Ovary (tissue), 3 donors: ENCODE measurements around the gene ANXA11.

ENCODE experiments used
- EP300 ChIP-seq: sonication (generic); formaldehyde crosslinking; IDR thresholded peaks from one replicate; pipeline ENCODE4 v1.6.1; 2017; ENCODE audit warnings: antibody characterized with exemption
- POLR2A ChIP-seq: fragments of 450-650 bp; IDR thresholded peaks from one replicate; pipeline ENCODE4 v1.6.1; 2017; ENCODE audit warnings: antibody characterized with exemption, mild to moderate bottlenecking, moderate library complexity
- TF ChIP-seq, protein P1 (sequence below), 3 donors: fragments of 450-650 bp in 2 of 3; fragments of 200-600 bp in 1 of 3; IDR thresholded peaks; one replicate each; pipeline versions ENCODE4 v1.5.1 to v1.8.0; 2016 to 2022; ENCODE audit warnings: antibody characterized with exemption in 3 of 3, mild to moderate bottlenecking in 1 of 3
- donor health status: DM: no; HTN: no; CAD: no.

DNA sequence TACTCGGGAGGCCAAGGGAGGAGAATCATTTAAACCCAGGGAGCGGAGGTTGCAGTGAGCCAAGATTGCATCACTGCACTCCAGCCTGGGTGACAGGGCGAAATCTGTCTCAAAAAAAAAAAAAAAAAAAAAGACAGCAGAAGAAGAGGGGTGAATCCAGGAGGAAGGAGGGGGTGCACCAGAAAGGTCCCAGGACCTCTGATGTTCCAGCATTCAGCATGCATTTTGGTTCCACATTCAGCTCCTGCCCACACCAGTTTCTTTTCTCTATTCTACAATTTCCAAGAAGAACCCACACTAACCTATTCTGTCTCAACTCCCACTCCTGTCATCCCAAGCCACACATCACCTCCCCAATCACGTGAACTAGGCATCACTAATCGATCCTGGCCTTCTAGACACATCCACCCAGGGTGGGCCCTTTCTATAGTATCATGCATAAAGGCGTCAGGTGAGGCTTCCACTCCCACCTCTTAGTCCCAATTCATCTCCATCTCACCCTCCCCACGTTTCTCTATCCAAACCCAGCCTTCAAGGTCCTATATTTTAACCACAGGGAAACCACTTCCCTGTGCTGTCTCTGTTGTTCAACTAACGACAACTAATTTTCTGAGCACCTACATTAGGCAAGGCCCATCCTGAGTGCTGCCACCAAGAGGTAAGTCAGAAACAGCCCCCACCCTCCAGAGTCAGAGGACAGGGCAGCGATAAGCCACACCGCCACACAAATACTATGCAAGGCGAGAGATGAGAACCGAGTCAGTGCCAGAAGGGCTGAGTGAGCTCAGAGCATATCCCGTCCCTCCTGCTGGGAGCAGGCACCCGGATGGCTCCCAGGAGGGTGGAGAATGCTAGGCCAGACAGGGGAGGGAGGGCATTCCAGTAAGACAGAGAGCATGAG lies 2.2 kb downstream of the ANXA11 start:
- TF ChIP-seq, protein P1, sequence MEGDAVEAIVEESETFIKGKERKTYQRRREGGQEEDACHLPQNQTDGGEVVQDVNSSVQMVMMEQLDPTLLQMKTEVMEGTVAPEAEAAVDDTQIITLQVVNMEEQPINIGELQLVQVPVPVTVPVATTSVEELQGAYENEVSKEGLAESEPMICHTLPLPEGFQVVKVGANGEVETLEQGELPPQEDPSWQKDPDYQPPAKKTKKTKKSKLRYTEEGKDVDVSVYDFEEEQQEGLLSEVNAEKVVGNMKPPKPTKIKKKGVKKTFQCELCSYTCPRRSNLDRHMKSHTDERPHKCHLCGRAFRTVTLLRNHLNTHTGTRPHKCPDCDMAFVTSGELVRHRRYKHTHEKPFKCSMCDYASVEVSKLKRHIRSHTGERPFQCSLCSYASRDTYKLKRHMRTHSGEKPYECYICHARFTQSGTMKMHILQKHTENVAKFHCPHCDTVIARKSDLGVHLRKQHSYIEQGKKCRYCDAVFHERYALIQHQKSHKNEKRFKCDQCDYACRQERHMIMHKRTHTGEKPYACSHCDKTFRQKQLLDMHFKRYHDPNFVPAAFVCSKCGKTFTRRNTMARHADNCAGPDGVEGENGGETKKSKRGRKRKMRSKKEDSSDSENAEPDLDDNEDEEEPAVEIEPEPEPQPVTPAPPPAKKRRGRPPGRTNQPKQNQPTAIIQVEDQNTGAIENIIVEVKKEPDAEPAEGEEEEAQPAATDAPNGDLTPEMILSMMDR (IDR thresholded peaks at IDR 0.05) = no peak
- TF ChIP-seq POLR2A = no peak
- TF ChIP-seq EP300 = no peak
